Bronchial epithelial cell (primary cell): ENCODE data around the gene ANXA6. TPM values are rescaled to one million over a fixed set of nuclear protein-coding genes. Genes with fewer than 3 reads are reported as not detected.
"Not testable (repeated sequence)": the region's sequence is repeated elsewhere in the genome, so short reads cannot be mapped to it uniquely, and the experiment has no call there.

Experiments
- DNase-seq: peaks from one replicate; pipeline ENCODE4 v3.0.0-alpha.2; 2010; ENCODE audit warnings: low read depth
- FAIRE-seq: peaks from 2 replicates; lab custom pipeline; 2011; peaks lifted over from hg19 to GRCh38; lab: Jason Lieb, UNC
- H3K27me3 ChIP-seq: 2 replicates; pipeline ENCODE4 v1.5.1; 2011; ENCODE audit warnings: low read length; ENCODE audit not compliant: control insufficient read depth, insufficient read depth
- H3K36me3 ChIP-seq: 2 replicates; pipeline ENCODE4 v1.5.1; 2011; ENCODE audit warnings: low read length; ENCODE audit not compliant: control insufficient read depth, insufficient read depth
- H3K4me3 ChIP-seq: 2 replicates; pipeline ENCODE4 v1.5.1; 2011; ENCODE audit warnings: mild to moderate bottlenecking, low read depth, low read length, control low read depth
- CTCF ChIP-seq: IDR thresholded peaks from 2 replicates; pipeline ENCODE4 v1.5.1; 2011; ENCODE audit warnings: mild to moderate bottlenecking, moderate library complexity, low read length, control low read depth, inconsistent platforms; ENCODE audit not compliant: insufficient read depth, severe bottlenecking
- total RNA-seq: library from RNA; depleted of rRNA; stranded (reverse); fragments of >200 nt; gene quantifications from 2 replicates; pipeline ENCODE4 v1.2.1, GENCODE V29; 2014

Gene ANXA6
- total RNA-seq, 1 donor from 2014 or later: 11.3 TPM

- Histone ChIP-seq H3K4me3 (no peak overlapping the region), H3K36me3 (no peaks in the 10 kb centered on the region), H3K27me3 (no peaks in the 10 kb centered on the region)
- no peak for FAIRE-seq
- DNase-seq: no peak
- no peak for TF ChIP-seq CTCF
Observed at GRCh38 chr5:151199581-151200185, 42.1 kb upstream of the ANXA6 start.

DNA sequence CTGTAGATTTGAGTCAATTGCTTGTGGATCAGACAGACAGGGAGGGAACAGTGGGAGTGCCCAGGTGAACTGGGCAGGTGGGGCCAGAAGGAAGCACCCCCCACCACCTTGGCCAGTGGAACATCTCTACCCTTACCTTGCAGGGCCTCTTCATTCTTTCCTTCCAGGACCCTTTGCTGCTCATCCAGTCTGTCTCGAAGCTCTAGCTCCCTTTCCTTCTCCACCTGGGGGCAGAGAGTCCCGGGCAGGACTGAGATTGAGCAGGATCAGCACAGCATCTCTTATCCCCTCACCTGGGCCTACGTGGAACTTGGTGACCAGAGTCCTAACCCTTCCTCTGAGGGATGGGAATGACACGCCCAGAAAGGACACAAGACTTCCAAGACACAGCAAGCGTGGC, 41.3 kb upstream of the ANXA6 start:
- no peak for TF ChIP-seq CTCF
- FAIRE-seq: no peak
- Histone ChIP-seq H3K27me3 (no peaks in the 10 kb centered on the region), H3K4me3 (no peak overlapping the region), H3K36me3 (no peaks in the 10 kb centered on the region)
- DNase-seq: no peak

DNA sequence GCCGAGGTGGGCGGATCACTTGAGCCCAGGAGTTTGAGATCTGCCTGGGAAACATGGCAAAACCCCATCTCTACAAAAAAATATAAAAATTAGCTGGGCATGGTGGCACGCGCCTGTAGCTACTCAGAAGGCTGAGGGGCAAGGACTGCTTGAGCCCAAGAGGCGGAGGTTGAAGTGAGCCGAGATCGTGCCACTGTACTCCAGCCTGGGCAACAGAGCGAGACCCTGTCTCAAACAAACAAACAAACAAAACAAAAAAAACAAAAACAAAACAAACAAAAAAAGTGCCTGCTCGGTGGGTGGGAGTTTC, 39.7 kb upstream of the ANXA6 start:
- not testable (repeated sequence) for H3K36me3 ChIP-seq, H3K27me3 ChIP-seq, DNase-seq, FAIRE-seq, H3K4me3 ChIP-seq

DNA sequence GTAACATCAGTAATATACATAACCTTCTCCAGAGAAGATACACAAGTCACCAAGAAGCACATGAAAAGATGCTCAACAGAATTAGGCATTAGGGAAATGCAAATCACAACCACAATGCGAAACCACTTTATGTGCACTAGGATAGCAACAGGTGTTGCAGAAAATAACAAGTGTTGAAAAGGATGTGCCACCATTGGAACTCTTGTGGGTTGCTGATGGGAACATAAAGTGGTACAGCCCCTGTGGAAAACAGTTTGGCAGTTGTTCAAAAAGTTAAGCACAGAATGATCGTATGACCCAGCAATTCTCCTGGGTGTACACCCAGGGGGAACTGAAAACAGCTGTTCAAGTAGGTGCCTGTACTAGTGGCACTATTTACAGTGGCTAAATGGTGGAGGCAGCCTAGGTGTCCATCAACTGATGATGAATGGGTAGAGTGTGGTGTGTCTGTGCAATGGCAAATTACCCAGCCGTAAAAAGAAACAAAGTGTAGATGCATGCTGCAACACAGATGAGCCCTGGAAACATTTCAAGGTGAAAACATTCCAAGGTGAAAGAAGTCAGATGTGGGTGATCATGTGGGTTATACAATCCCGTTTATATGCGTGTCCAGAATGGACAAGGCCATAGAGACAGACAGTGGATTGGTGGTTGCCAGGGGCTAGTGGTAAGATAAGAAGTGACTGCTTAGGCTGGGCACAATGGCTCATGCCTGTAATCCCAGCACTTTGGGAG, 39.1 kb upstream of the ANXA6 start:
- Histone ChIP-seq H3K36me3 (no peaks in the 10 kb centered on the region), H3K4me3 (no peak overlapping the region), H3K27me3 (no peaks in the 10 kb centered on the region)
- FAIRE-seq (no peak), DNase-seq (no peak)
- no peak for TF ChIP-seq CTCF

DNA sequence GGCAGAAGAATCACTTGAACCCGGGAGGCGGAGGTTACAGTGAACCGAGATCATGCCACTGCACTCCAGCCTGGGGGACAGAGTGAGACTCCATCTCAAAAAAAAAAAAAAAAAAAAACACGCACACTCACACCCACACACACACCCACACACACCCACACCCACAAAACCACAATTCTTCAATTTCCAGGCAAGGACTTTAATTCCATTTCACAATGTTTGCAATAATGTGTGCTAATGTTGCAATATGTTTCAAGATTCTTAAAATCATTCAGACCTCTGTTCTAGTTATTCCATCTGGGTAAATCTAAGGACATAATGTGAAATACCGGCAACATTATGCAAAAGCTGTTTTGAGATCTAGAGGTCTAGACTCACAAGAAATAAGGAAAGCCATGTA, 38.0 kb upstream of the ANXA6 start:
- Histone ChIP-seq H3K27me3 (no peaks in the 10 kb centered on the region), H3K36me3 (no peaks in the 10 kb centered on the region), H3K4me3 (no peak overlapping the region)
- DNase-seq (no peak), FAIRE-seq (no peak)
- TF ChIP-seq CTCF: no peak

DNA sequence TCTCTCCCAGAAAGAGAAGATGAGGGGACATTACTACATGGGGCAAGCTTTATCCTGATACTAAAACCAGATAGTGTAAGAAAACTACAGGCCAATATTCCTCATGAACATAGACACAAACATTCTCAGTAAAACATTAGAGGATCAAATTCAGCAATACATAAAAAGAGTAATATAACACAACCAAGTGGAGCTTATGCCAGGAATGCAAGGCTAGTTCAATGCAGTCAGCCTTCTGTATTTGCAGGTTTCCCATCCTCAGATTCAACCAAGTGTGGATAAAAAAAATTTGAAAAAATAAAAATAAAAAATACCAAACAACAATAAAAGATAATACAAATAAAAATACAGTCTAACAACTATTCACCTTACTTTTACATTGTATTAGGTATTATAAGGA, 35.0 kb upstream of the ANXA6 start:
- FAIRE-seq (no peak), DNase-seq (no peak)
- H3K27me3 ChIP-seq: no peaks in the 10 kb centered on the region
- no peak for TF ChIP-seq CTCF
- no peak overlapping the region for H3K4me3 ChIP-seq
- H3K36me3 ChIP-seq: no peaks in the 10 kb centered on the region
